SK-N-SH treated with all-trans-retinoic acid at 6 μM for 48 hours (cell line): ENCODE measurements around the gene PRKCE.

Source experiments
- ATAC-seq: fragments of 200-7000 bp; cut with Tn5 transposase; 3 replicates; pipeline ENCODE4 v1.9.1; 2020; ENCODE audit warnings: mild to moderate bottlenecking, moderate library complexity
- ARNTL ChIP-seq: fragments of 450-650 bp; formaldehyde crosslinking; IDR thresholded peaks from 2 replicates; pipeline ENCODE4 v1.5.0; 2020; ENCODE audit warnings: low read depth, mild to moderate bottlenecking, moderate library complexity, borderline replicate concordance
- BACH2 ChIP-seq: fragments of 250-450 bp; sonication (Bioruptor Pico); IDR thresholded peaks from 2 replicates; pipeline ENCODE4 v1.9.0; 2021; ENCODE audit warnings: mild to moderate bottlenecking, borderline replicate concordance
- CREB5 ChIP-seq: fragments of 250-450 bp; sonication (Bioruptor Pico); IDR thresholded peaks from 2 replicates; pipeline ENCODE4 v1.5.1; 2020; ENCODE audit warnings: low read depth, mild to moderate bottlenecking, moderate library complexity
- CSDC2 ChIP-seq: fragments of 250-450 bp; sonication (Bioruptor Pico); IDR thresholded peaks from 2 replicates; pipeline ENCODE4 v1.5.0; 2020; ENCODE audit warnings: mild to moderate bottlenecking, moderate library complexity
- CSRNP3 ChIP-seq: fragments of 250-450 bp; sonication (Bioruptor Pico); IDR thresholded peaks from 2 replicates; pipeline ENCODE4 v1.5.1; 2021; ENCODE audit warnings: mild to moderate bottlenecking, moderate library complexity
- ESRRG ChIP-seq: fragments of 250-450 bp; sonication (Bioruptor Pico); IDR thresholded peaks from 2 replicates; pipeline ENCODE4 v1.6.1; 2021; ENCODE audit warnings: mild to moderate bottlenecking
- GLIS3 ChIP-seq: fragments of 250-450 bp; sonication (Bioruptor Pico); IDR thresholded peaks from 2 replicates; pipeline ENCODE4 v1.5.0; 2020; ENCODE audit warnings: mild to moderate bottlenecking, moderate library complexity
- ISL1 ChIP-seq: fragments of 250-450 bp; sonication (Bioruptor Pico); IDR thresholded peaks from 2 replicates; pipeline ENCODE4 v2.1.2; 2022; ENCODE audit warnings: mild to moderate bottlenecking, moderate library complexity
- OSR1 ChIP-seq: fragments of 250-450 bp; sonication (Bioruptor Pico); IDR thresholded peaks from 2 replicates; pipeline ENCODE4 v1.8.0; 2022; ENCODE audit warnings: moderate library complexity, mild to moderate bottlenecking, inconsistent platforms
- PATZ1 ChIP-seq: fragments of 250-450 bp; sonication (Bioruptor Pico); IDR thresholded peaks from 2 replicates; pipeline ENCODE4 v1.8.0; 2020; ENCODE audit warnings: mild to moderate bottlenecking, moderate library complexity, borderline replicate concordance
- POU6F1 ChIP-seq: fragments of 250-450 bp; sonication (Bioruptor Pico); IDR thresholded peaks from 2 replicates; pipeline ENCODE4 v1.8.0; 2021; ENCODE audit warnings: low read depth, mild to moderate bottlenecking, moderate library complexity, borderline replicate concordance
- PPARA ChIP-seq: fragments of 250-450 bp; sonication (Bioruptor Pico); IDR thresholded peaks from 2 replicates; pipeline ENCODE4 v1.5.0; 2020; ENCODE audit warnings: mild to moderate bottlenecking, borderline replicate concordance
- RARB ChIP-seq: fragments of 250-450 bp; sonication (Bioruptor Pico); IDR thresholded peaks from 2 replicates; pipeline ENCODE4 v1.8.0; 2021; ENCODE audit warnings: mild to moderate bottlenecking, moderate library complexity
- SNAI2 ChIP-seq: fragments of 250-450 bp; sonication (Bioruptor Pico); IDR thresholded peaks from 2 replicates; pipeline ENCODE4 v1.5.0; 2020; ENCODE audit warnings: mild to moderate bottlenecking, moderate library complexity
- TOX ChIP-seq: fragments of 250-450 bp; sonication (Bioruptor Pico); IDR thresholded peaks from 2 replicates; pipeline ENCODE4 v1.8.0; 2021; ENCODE audit warnings: mild to moderate bottlenecking, moderate library complexity, borderline replicate concordance
- TSHZ2 ChIP-seq: fragments of 250-450 bp; sonication (Bioruptor Pico); IDR thresholded peaks from 2 replicates; pipeline ENCODE4 v1.5.0; 2020; ENCODE audit warnings: mild to moderate bottlenecking, moderate library complexity
- ZC3H10 ChIP-seq: fragments of 250-450 bp; sonication (Bioruptor Pico); IDR thresholded peaks from 2 replicates; pipeline ENCODE4 v1.5.1; 2021; ENCODE audit warnings: mild to moderate bottlenecking, moderate library complexity
- ZFP3 ChIP-seq: fragments of 250-450 bp; sonication (Bioruptor Pico); IDR thresholded peaks from 2 replicates; pipeline ENCODE4 v1.5.0; 2020; ENCODE audit warnings: mild to moderate bottlenecking, moderate library complexity
- ZFP30 ChIP-seq: fragments of 450-650 bp; formaldehyde crosslinking; IDR thresholded peaks from 2 replicates; pipeline ENCODE4 v1.5.0; 2022; ENCODE audit warnings: mild to moderate bottlenecking, moderate library complexity
- ZNF565 ChIP-seq: fragments of 450-650 bp; formaldehyde crosslinking; conservative IDR thresholded peaks from 2 replicates; pipeline ENCODE4 v1.5.0; 2020; ENCODE audit warnings: low read depth, mild to moderate bottlenecking, moderate library complexity
- ZNF70 ChIP-seq: fragments of 450-650 bp; formaldehyde crosslinking; IDR thresholded peaks from 2 replicates; pipeline ENCODE4 v1.5.0; 2020; ENCODE audit warnings: mild to moderate bottlenecking, moderate library complexity
- ZNF8 ChIP-seq: fragments of 450-650 bp; formaldehyde crosslinking; IDR thresholded peaks from 2 replicates; pipeline ENCODE4 v1.5.0; 2020; ENCODE audit warnings: mild to moderate bottlenecking, moderate library complexity

PRKCE gene

GRCh38 chr2:46161315-46161714 is 509.8 kb downstream of the PRKCE start:
- TF ChIP-seq ZFP30 (CRISPR knock-in tag) (no peak), POU6F1 (CRISPR knock-in tag) (no peak), ZNF70 (CRISPR knock-in tag) (no peak), PPARA (CRISPR knock-in tag) (no peak), CSDC2 (CRISPR knock-in tag) (no peak), SNAI2 (CRISPR knock-in tag) (no peak), TOX (CRISPR knock-in tag) (no peak), OSR1 (CRISPR knock-in tag) (no peak), ZNF565 (CRISPR knock-in tag) (no peak), RARB (CRISPR knock-in tag) (no peak)
- TF ChIP-seq, all 23 proteins: peak for 0
- ATAC-seq = no peak

GRCh38 chr2:46161911-46162310 is 510.4 kb downstream of the PRKCE start:
- ATAC-seq = no peak
- no peak for TF ChIP-seq RARB (CRISPR knock-in tag)
- no peak for TF ChIP-seq TOX (CRISPR knock-in tag)
- no peak for TF ChIP-seq CSRNP3
- TF ChIP-seq ARNTL (CRISPR knock-in tag) = no peak
- TF ChIP-seq ISL1 (CRISPR knock-in tag) = no peak
- TF ChIP-seq BACH2 (CRISPR knock-in tag) = no peak
- no peak for TF ChIP-seq ZFP3 (CRISPR knock-in tag)
- no peak for TF ChIP-seq ZNF8 (CRISPR knock-in tag)
- no peak for TF ChIP-seq PPARA (CRISPR knock-in tag)
- no peak for TF ChIP-seq PATZ1 (CRISPR knock-in tag)
- TF ChIP-seq GLIS3 (CRISPR knock-in tag) = no peak
- TF ChIP-seq ZNF70 (CRISPR knock-in tag) = no peak
- TF ChIP-seq ZNF565 (CRISPR knock-in tag) = no peak
- no peak for TF ChIP-seq ESRRG
- no peak for TF ChIP-seq TSHZ2
- TF ChIP-seq CREB5 (CRISPR knock-in tag) = no peak
- no peak for TF ChIP-seq CSDC2 (CRISPR knock-in tag)
- no peak for TF ChIP-seq ZC3H10
